ENCODE data around the gene SLC37A2.

Gene SLC37A2

DNA sequence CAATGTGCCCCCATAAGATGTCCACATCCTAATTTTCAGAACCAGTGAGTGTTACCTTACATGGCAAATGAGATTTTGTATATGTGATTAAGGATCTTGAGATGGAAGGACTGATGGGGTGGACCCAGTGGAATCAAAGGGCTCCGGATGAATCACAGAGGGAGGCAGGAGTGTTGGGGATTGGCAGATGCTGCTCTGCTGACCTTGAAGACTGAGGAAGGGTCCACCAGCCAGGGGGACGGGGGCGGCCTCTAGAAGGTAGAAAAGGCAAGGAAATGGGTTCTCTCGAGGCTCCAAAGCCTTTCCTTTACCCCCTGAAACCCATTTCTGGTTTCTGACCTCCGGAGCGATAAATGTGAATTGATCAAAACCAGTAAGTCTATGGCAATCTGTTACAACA is 29.6 kb downstream of the SLC37A2 start:
- DNase-seq (ENCODE audit: low read depth): no peak
- no peak overlapping the region for H3K4me3 ChIP-seq (ENCODE audit: low read depth, low read length)
- TF ChIP-seq, protein P1, sequence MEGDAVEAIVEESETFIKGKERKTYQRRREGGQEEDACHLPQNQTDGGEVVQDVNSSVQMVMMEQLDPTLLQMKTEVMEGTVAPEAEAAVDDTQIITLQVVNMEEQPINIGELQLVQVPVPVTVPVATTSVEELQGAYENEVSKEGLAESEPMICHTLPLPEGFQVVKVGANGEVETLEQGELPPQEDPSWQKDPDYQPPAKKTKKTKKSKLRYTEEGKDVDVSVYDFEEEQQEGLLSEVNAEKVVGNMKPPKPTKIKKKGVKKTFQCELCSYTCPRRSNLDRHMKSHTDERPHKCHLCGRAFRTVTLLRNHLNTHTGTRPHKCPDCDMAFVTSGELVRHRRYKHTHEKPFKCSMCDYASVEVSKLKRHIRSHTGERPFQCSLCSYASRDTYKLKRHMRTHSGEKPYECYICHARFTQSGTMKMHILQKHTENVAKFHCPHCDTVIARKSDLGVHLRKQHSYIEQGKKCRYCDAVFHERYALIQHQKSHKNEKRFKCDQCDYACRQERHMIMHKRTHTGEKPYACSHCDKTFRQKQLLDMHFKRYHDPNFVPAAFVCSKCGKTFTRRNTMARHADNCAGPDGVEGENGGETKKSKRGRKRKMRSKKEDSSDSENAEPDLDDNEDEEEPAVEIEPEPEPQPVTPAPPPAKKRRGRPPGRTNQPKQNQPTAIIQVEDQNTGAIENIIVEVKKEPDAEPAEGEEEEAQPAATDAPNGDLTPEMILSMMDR (IDR thresholded peaks at IDR 0.05; ENCODE audit: control insufficient read depth, extremely low read depth, insufficient read depth): no peak

DNA sequence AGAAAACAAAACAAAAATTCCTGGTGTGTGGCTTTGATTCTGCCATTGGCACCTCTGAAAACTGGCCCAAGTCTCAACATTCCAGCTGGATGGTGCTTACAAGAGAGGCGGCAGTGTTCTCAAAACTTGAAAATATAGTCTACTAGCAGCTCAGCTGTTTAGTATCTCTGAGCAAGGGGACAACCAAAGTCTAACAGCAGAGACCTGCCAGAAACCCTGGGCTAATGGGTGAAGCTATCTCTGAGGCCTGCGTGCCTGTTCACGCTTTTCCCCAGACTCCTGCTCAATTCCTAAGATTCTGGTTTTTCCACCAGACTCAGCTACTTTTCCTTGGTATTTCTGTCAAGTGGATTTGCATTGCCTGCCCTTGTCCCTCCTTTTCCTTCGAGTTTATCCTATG is 30.4 kb downstream of the SLC37A2 start:
- DNase-seq (ENCODE audit: low read depth): no peak
- H3K4me3 ChIP-seq (ENCODE audit: low read depth, low read length): no peak overlapping the region
- TF ChIP-seq, protein P1 (IDR thresholded peaks at IDR 0.05; ENCODE audit: control insufficient read depth, extremely low read depth, insufficient read depth): no peak

DNA sequence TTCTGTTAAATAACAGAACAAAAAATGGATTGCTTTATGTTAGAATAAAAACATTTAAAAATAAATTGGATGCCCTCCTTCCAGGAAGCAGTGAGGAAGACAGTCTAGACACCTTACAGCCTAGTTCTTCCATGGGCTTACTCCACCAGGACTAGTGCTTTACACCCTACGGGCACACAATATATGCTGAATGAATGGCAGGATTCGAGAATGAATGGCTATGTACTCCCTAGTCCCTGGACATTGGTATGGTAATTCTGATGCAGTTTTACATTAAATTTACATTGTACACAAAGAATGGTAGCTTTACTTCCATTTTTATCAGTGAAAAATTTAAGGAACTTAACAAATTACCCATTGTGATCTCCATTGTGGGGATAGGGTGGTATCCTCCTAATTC is 31.6 kb downstream of the SLC37A2 start:
- H3K4me3 ChIP-seq (ENCODE audit: low read depth, low read length): no peak overlapping the region
- TF ChIP-seq, protein P1 (IDR thresholded peaks at IDR 0.05; ENCODE audit: control insufficient read depth, extremely low read depth, insufficient read depth): no peak
- DNase-seq (ENCODE audit: low read depth): no peak

DNA sequence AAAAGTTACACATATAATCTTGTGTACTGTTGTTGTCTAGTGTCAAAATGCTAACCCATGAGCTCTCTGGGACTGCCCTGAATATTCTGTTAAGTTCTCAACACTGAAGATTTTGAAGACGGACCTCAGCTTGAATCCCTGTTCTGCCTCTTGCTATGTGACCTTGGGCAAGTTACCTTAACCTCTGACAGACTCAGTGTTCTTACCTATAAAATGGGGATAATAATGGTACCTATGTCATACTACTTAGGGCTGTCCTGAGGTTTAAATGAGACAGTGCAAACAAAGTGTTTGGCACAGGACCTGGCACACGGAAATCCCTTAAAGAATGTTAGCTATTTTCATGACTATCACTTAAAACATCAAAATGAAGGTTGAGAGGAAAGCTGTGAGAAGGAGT is 37.0 kb downstream of the SLC37A2 start:
- no peak overlapping the region for H3K4me3 ChIP-seq (ENCODE audit: low read depth, low read length)
- DNase-seq (ENCODE audit: low read depth): no peak
- TF ChIP-seq, protein P1 (IDR thresholded peaks at IDR 0.05; ENCODE audit: control insufficient read depth, extremely low read depth, insufficient read depth): no peak

DNA sequence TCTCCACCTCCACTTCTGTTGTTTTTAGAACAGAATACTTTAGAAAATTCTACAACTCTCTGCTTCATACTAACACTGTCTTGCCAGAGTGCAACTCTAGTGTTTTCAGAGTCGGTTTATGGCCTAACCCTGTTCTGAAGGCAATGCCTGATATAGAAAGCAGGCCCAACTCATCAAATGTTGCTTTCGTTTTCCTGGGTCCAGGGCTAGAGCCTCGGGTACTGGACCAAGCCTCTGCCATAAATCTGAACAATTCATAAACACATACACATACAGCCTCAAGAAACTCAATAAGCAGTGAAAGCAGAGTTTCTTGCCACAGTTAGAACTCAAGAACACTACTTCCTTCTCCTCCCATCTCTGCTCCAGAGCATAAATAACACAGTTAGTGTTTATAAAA is 38.5 kb downstream of the SLC37A2 start:
- TF ChIP-seq, protein P1 (IDR thresholded peaks at IDR 0.05; ENCODE audit: control insufficient read depth, extremely low read depth, insufficient read depth): no peak
- no peak for DNase-seq (ENCODE audit: low read depth)
- no peak overlapping the region for H3K4me3 ChIP-seq (ENCODE audit: low read depth, low read length)

DNA sequence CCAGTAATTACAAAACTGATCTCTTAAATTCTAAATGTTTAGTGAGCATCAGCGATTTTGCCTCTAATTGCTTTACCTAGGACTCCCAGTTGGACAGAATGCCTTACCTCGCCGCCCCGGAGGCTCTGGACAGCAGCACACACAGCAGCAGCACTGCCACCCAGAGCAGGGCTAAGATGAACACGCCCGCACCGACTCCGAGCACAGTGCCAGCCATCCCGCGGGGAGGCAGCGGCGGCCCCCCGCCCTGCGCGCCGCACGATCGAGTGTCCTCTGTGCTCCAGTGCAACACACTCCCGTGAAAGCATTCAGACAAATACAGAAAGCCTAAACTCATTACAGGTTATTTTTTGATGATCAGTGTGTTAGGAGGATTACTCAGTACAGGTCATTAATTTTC is 38.9 kb downstream of the SLC37A2 start:
- DNase-seq (ENCODE audit: low read depth): no peak
- TF ChIP-seq, protein P1 (IDR thresholded peaks at IDR 0.05; ENCODE audit: control insufficient read depth, extremely low read depth, insufficient read depth): no peak
- H3K4me3 ChIP-seq (ENCODE audit: low read depth, low read length): no peak overlapping the region

DNA sequence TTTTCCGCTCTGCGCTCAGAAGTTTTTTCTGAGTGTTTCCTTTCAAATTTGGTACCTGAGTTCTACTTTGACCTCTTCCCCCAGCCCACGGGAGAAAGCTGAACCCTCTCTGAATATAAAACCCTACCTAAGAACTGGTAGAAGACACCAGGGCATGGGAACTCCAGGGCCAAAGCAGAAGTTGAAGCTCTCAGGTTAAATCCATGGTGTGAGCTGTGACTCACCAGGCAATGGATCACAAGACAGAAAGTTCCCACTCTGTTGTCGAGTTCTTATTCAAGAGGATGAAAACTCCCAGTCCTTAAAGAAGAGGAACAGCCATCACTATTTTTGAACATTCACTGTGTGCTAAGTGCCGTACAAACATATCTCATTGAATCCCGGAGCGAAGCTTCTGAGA is 39.4 kb downstream of the SLC37A2 start:
- DNase-seq (ENCODE audit: low read depth): no peak
- TF ChIP-seq, protein P1 (IDR thresholded peaks at IDR 0.05; ENCODE audit: control insufficient read depth, extremely low read depth, insufficient read depth): no peak
- no peak overlapping the region for H3K4me3 ChIP-seq (ENCODE audit: low read depth, low read length)
